ENCODE data around the gene PCDHGA6.
"Not testable (repeated sequence)": the region's sequence is repeated elsewhere in the genome, so short reads cannot be mapped to it uniquely, and the experiment has no call there.

The PCDHGA6 gene

GRCh38 chr5:141373673-141374317 is at the start of gene PCDHGA6:
Gene PCDHGA6, plus strand, starts transcription at chr5:141373891. Its CDS starts 193 bp downstream, at chr5:141374084.
- no peak for DNase-seq (ENCODE audit: low read depth in 2 of 2)

GRCh38 chr5:141326088-141326854 is 47.4 kb upstream of the PCDHGA6 start:
- DNase-seq (ENCODE audit: low read depth in 2 of 2) = peak; percentile 31 to 43

- no peak for DNase-seq (ENCODE audit: low read depth in 2 of 2)
These were observed 45.5 kb upstream of the PCDHGA6 start for GRCh38 chr5:141328231-141328630.

- DNase-seq (ENCODE audit: low read depth in 2 of 2) = no peak
These were observed 43.2 kb upstream of the PCDHGA6 start, which contains the start of gene PCDHGA1 for GRCh38 chr5:141330299-141331080. Gene PCDHGA1, plus strand, starts transcription at chr5:141330514.

GRCh38 chr5:141332571-141332970 is 41.1 kb upstream of the PCDHGA6 start:
- not testable (repeated sequence) for DNase-seq (ENCODE audit: low read depth in 2 of 2)

- DNase-seq (ENCODE audit: low read depth in 2 of 2) = no peak
These were observed 35.0 kb upstream of the PCDHGA6 start, which contains the start of gene PCDHGA2 for GRCh38 chr5:141338538-141339306. Gene PCDHGA2, plus strand, starts transcription at chr5:141338760.

GRCh38 chr5:141340781-141341354 is 32.8 kb upstream of the PCDHGA6 start:
- not testable (repeated sequence) for DNase-seq (ENCODE audit: low read depth in 2 of 2)

GRCh38 chr5:141342773-141343172 is 30.9 kb upstream of the PCDHGA6 start:
- no peak for DNase-seq (ENCODE audit: low read depth in 2 of 2)

- no peak for DNase-seq (ENCODE audit: low read depth in 2 of 2)
These were observed 30.3 kb upstream of the PCDHGA6 start, which contains the start of gene PCDHGA3 for GRCh38 chr5:141343242-141343952. Gene PCDHGA3, plus strand, starts transcription at chr5:141343829. Its CDS starts 205 bp downstream, at chr5:141344034.

GRCh38 chr5:141343953-141344463 is 29.7 kb upstream of the PCDHGA6 start:
- DNase-seq (ENCODE audit: low read depth in 2 of 2) = no peak

GRCh38 chr5:141345327-141345726 is 28.4 kb upstream of the PCDHGA6 start:
- no peak for DNase-seq (ENCODE audit: low read depth in 2 of 2)

- not testable (repeated sequence) for DNase-seq (ENCODE audit: low read depth in 2 of 2)
These were observed 27.7 kb upstream of the PCDHGA6 start for GRCh38 chr5:141346017-141346416.

- DNase-seq (ENCODE audit: low read depth in 2 of 2) = no peak
These were observed 23.6 kb upstream of the PCDHGA6 start, which contains the start of gene PCDHGB1 for GRCh38 chr5:141349917-141350619. Gene PCDHGB1, plus strand, starts transcription at chr5:141350099. Its CDS starts 162 bp downstream, at chr5:141350261.

GRCh38 chr5:141351591-141351990 is 22.1 kb upstream of the PCDHGA6 start:
- no peak for DNase-seq (ENCODE audit: low read depth in 2 of 2)

- no peak for DNase-seq (ENCODE audit: low read depth in 2 of 2)
These were observed 18.7 kb upstream of the PCDHGA6 start, which contains the start of gene PCDHGA4 for GRCh38 chr5:141354900-141355469. Gene PCDHGA4, plus strand, starts transcription at chr5:141355021. Its CDS starts 87 bp downstream, at chr5:141355108.

- no peak for DNase-seq (ENCODE audit: low read depth in 2 of 2)
These were observed 18.1 kb upstream of the PCDHGA6 start for GRCh38 chr5:141355641-141356040.

- no peak for DNase-seq (ENCODE audit: low read depth in 2 of 2)
These were observed 17.6 kb upstream of the PCDHGA6 start for GRCh38 chr5:141356133-141356532.

- DNase-seq (ENCODE audit: low read depth in 2 of 2) = no peak
These were observed 16.7 kb upstream of the PCDHGA6 start for GRCh38 chr5:141356950-141357349.
